Fibroblast of villous mesenchyme (primary cell): ENCODE data around the gene LILRB4. TPM values are rescaled to one million over a fixed set of nuclear protein-coding genes. Genes with fewer than 3 reads are reported as not detected.
"Not testable (repeated sequence)": the region's sequence is repeated elsewhere in the genome, so short reads cannot be mapped to it uniquely, and the experiment has no call there.

Experiments used
- DNase-seq: peaks from one replicate; pipeline ENCODE4 v3.0.0-alpha.2; 2010; ENCODE audit warnings: low read depth
- H3K4me3 ChIP-seq: 2 replicates; pipeline ENCODE4 v1.5.1; 2011; ENCODE audit warnings: low read depth, mild to moderate bottlenecking, low read length
- CTCF ChIP-seq: IDR thresholded peaks from 2 replicates; pipeline ENCODE4 v1.5.1; 2012; ENCODE audit warnings: low read depth, mild to moderate bottlenecking, low read length; ENCODE audit not compliant: insufficient read depth
- total RNA-seq: library from RNA; depleted of rRNA; stranded (reverse); fragments of >200 nt; gene quantifications from 2 replicates; pipeline ENCODE4 v1.2.3, GENCODE V29; 2012

The LILRB4 gene
- total RNA-seq, 1 donor: not detected

GRCh38 chr19:54684527-54684926, 21.7 kb downstream of the LILRB4 start:
- DNase-seq: peak; percentile 3
- H3K4me3 ChIP-seq: no peak overlapping the region
- no peak for TF ChIP-seq CTCF

DNA sequence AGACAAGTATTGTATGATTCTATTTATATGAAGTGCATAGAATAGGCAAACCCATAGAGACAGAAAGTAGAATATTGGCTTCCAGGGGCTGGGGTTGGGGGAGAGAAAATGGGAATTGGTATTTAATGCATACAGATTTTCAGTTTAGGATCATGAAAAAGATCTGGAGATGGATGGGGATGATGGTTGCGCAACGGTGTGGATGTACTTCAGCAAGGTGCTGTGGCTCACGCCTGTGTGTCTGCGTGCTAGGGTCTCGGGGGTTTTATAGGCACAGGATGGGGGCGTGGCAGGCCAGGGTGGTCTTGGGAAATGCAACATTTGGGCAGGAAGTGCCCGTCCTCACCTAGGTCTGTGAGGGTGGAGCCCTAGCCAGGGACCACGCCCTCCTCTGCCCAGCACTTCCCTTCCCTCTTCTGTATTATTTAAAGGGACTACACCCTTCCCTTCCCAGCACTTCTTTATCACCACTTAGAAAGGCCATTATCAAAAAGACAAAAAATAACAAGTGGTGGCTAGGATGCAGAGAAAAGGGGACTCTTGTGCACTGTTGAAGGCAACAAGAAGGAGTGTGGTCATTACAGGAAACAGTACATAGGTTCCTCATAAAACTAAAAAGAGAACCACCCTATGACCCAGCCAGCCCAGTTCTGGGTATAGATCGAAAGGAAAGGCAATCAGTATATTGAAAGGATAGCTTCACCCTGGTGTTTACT, 29.0 kb downstream of the LILRB4 start:
- no peak for DNase-seq
- H3K4me3 ChIP-seq: no peak overlapping the region
- TF ChIP-seq CTCF: no peak

DNA sequence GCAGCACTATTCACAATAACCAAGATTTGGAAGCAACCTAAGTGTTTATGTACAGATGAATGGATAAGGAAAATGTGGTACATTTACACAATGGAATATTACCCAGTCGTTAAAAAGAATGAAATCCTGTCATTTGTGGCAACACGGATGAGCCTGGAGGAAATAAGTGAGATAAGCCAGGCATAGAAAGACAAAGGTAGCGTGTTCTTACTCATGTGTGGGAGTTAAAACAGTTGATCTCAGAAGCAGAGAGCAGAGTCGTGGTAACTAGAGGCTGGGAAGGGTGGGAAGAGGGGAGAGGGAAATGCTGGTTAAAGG, 29.5 kb downstream of the LILRB4 start:
- no peak overlapping the region for H3K4me3 ChIP-seq
- no peak for DNase-seq
- no peak for TF ChIP-seq CTCF

DNA sequence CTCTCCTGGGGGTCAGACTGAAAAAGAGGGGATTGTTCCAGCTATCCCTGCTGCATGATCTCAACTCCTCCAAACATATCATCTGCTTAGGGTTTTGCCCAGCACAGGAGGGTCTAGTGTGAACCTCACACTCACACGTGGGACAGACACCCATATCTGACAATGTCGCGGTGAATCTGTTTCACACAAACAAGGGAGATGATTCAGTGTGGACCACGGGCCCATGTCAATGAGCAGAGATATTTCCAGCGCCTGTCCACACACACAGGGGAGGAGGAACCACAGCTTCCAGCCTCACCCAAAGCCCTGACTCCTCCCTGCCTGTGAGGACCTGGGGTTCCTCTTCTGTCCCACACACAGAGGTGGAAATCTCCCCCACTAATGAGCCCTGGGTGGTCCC, 31.9 kb downstream of the LILRB4 start:
- H3K4me3 ChIP-seq: no peak overlapping the region
- DNase-seq: no peak
- no peak for TF ChIP-seq CTCF

GRCh38 chr19:54696117-54696548, 33.3 kb downstream of the LILRB4 start:
- no peak overlapping the region for H3K4me3 ChIP-seq
- TF ChIP-seq CTCF: no peak
- DNase-seq: no peak

GRCh38 chr19:54696766-54697165, 34.0 kb downstream of the LILRB4 start:
- TF ChIP-seq CTCF: no peak
- no peak overlapping the region for H3K4me3 ChIP-seq
- no peak for DNase-seq

GRCh38 chr19:54697716-54698115, 34.9 kb downstream of the LILRB4 start:
- not testable (repeated sequence) for H3K4me3 ChIP-seq, DNase-seq
